Ureter (tissue), 1 donor: ENCODE results near the gene INHA. TPM values are rescaled to one million over a fixed set of nuclear protein-coding genes. Genes with fewer than 3 reads are reported as not detected.

Experiments
- DNase-seq: peaks from one replicate; pipeline ENCODE4 v3.0.0-alpha.2; 2020; ENCODE audit warnings: low spot score
- total RNA-seq: library from RNA; stranded (reverse); gene quantifications from one replicate; pipeline ENCODE4 v1.2.4, GENCODE V29; 2023
- donor health status: DM: yes; HTN: yes; CAD: no.

INHA gene
- total RNA-seq, 1 donor from 2014 or later: 0.78 TPM

- DNase-seq: no peak
Observed at GRCh38 chr2:219573166-219573565, 1.1 kb downstream of the INHA start.

- no peak for DNase-seq
Observed at GRCh38 chr2:219574484-219575311, 2.6 kb downstream of the INHA start.

GRCh38 chr2:219575566-219576504 is 3.7 kb downstream of the INHA start:
- DNase-seq: no peak

- no peak for DNase-seq
Observed at GRCh38 chr2:219576505-219577388, 4.6 kb downstream of the INHA start.

- DNase-seq: no peak
Observed at GRCh38 chr2:219578811-219579613, 6.9 kb downstream of the INHA start.

GRCh38 chr2:219581346-219581745 is 9.2 kb downstream of the INHA start:
- DNase-seq: no peak

- DNase-seq: no peak
Observed at GRCh38 chr2:219591091-219591490, 19.0 kb downstream of the INHA start.

- no peak for DNase-seq
Observed at GRCh38 chr2:219592736-219593135, 20.6 kb downstream of the INHA start.

- no peak for DNase-seq
Observed at GRCh38 chr2:219593154-219593553, 21.0 kb downstream of the INHA start.

- DNase-seq: no peak
Observed at GRCh38 chr2:219595256-219595655, 23.1 kb downstream of the INHA start.

GRCh38 chr2:219596954-219597551 is 24.9 kb downstream of the INHA start:
- no peak for DNase-seq

GRCh38 chr2:219597552-219598307 is 25.6 kb downstream of the INHA start, which contains the start of gene STK11IP:
TSS of gene STK11IP (plus strand) at chr2:219597857. CDS start at chr2:219598120, 263 bp downstream.
- peak; percentile 97 for DNase-seq

- no peak for DNase-seq
Observed at GRCh38 chr2:219598308-219599078, 26.4 kb downstream of the INHA start.

GRCh38 chr2:219603771-219604170 is 31.7 kb downstream of the INHA start:
- DNase-seq: no peak

GRCh38 chr2:219605607-219605954 is 33.5 kb downstream of the INHA start:
- no peak for DNase-seq

- DNase-seq: no peak
Observed at GRCh38 chr2:219607931-219608330, 35.8 kb downstream of the INHA start.

GRCh38 chr2:219608399-219608964 is 36.4 kb downstream of the INHA start:
- DNase-seq: no peak

- DNase-seq: no peak
Observed at GRCh38 chr2:219609149-219609750, 37.1 kb downstream of the INHA start.
